Measurements from ENCODE around the gene PLCH2. TPM values are rescaled to one million over a fixed set of nuclear protein-coding genes. Genes with fewer than 3 reads are reported as not detected.

PLCH2 gene
- total RNA-seq, 2 experiments from 2014 or later, result 9.8 to 11.8 TPM

DNA sequence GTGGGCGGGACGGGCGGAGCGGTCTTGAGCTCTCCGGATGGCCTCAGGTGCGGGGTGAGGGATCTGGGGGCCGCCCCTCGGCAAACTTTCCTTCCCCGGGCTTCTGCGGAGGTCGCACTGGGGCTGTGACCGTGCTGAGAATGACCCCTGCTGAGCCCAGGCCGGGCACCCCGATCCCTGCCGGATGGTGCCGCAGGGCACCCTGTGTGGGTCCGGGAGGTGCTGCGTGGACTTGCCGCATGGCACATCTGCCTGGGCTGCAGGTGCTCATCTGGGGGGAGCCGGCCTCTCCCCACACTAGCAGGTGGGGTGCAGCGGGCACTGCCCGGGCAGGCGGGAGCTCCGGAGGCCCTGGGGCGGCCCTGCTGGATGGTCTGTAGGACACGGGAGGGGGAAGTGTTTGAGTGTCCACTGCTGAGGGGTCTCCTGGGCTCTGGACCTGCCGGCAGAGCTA lies 31.9 kb upstream of the PLCH2 start:
- DNase-seq, result no peak
- ATAC-seq, result no peak
- no peak overlapping the region for H3K4me3 Mint-ChIP-seq
- peaks cover 10% of the 10 kb centered on the region for H3K27me3 Mint-ChIP-seq (ENCODE audit: low read depth)
- no peaks in the 10 kb centered on the region for H3K9me3 Mint-ChIP-seq (ENCODE audit: insufficient read depth)
- POLR2A ChIA-PET, result no interaction called here
- H3K36me3 Mint-ChIP-seq (ENCODE audit: low read depth), result no peaks in the 10 kb centered on the region
- CTCF ChIA-PET, result no interaction called here
- no peaks in the 10 kb centered on the region for H3K4me1 Mint-ChIP-seq (ENCODE audit: low read depth)
- H3K27ac Mint-ChIP-seq, result no peak overlapping the region

DNA sequence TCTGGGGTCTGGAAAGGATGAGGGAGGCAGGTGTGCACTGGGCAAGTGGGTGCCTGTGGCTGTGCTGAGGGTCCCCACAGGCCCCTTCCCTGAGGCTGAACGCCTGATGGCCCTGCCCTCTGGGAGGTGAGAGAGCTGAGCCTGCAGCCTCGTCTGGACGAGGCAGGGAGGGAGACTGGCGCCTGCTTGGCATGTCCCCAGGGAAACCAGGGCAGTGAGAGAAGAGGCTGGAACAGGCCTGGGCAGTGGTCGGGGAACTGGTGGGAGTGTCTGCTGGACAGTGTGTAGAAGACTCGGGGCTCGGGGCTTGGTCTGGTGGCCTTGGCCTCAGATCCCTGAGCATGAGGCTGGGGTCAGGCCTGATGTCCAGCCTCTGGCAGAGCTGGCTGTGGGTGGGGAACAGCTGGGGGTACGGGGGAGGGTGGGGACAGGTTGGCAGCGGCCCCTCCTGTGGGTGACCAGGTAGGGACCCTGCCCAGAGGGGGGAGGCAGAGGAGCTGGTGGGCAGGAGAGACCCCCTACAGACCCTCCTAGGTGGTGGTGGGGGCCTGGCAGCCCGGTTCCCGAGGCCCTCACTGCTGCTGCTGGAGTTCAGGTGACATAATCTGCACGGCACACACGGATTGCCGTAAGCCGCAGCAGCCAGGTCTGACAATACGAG lies 30.8 kb upstream of the PLCH2 start:
- peaks cover 10% of the 10 kb centered on the region for H3K27me3 Mint-ChIP-seq (ENCODE audit: low read depth)

DNA sequence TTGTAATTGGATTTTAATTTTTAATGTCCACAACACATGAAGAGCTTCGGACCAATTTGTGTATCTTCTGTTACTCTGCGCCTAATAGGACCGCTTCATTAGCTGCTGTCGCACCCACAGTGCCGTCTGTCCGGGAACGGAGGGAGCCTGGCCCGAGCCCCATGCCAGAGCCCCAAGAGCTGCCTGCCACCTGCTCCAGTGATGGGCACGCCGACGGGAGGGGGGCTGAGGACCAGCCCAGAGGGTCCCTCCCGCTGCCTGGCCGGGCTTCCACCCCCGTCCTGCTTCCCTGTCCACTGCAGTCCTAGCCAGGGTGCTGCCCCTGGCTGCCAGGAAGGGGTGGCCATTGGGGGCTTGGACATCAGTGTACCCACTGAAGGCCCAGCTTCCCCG lies 30.3 kb upstream of the PLCH2 start:
- no peak overlapping the region for H3K27ac Mint-ChIP-seq
- peaks cover 10% of the 10 kb centered on the region for H3K27me3 Mint-ChIP-seq (ENCODE audit: low read depth)
- ChIA-PET POLR2A (no interaction called here), CTCF (no interaction called here)
- ATAC-seq (no peak), DNase-seq (no peak)
- H3K36me3 Mint-ChIP-seq (ENCODE audit: low read depth), result no peaks in the 10 kb centered on the region
- no peak overlapping the region for H3K4me3 Mint-ChIP-seq
- no peaks in the 10 kb centered on the region for H3K9me3 Mint-ChIP-seq (ENCODE audit: insufficient read depth)
- no peaks in the 10 kb centered on the region for H3K4me1 Mint-ChIP-seq (ENCODE audit: low read depth)

More for the DNA sequence above, 30.8 kb upstream of the PLCH2 start:
- Mint-ChIP-seq H3K9me3 (ENCODE audit: insufficient read depth) (no peaks in the 10 kb centered on the region), H3K4me3 (no peak overlapping the region), H3K4me1 (ENCODE audit: low read depth) (no peaks in the 10 kb centered on the region), H3K27ac (no peak overlapping the region), H3K36me3 (ENCODE audit: low read depth) (no peaks in the 10 kb centered on the region)
- ATAC-seq (no peak), DNase-seq (no peak)
- POLR2A ChIA-PET, result no interaction called here
- CTCF ChIA-PET, result no interaction called here

DNA sequence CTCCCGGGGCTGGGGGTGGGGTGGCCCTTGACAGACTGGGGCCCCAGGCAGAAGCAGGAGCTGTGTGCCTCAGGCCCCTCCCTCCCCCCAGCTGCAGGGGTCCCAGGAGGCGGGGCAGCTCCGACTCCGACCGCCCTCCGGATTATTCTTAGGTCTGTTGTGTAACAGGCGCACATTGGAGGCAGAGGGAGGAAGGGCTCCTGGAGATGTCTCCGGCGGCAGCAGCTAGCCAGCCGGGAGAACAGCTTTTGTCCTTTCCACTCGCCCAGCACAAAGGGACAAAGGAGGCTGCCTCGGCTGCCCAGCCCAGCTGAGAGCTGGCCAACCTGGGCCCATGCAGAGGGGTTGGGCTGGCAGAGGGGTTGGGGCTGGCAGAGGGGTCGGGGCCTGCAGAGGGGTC lies 29.7 kb upstream of the PLCH2 start:
- Mint-ChIP-seq H3K27me3 (ENCODE audit: low read depth) (peaks cover 10% of the 10 kb centered on the region), H3K27ac (no peak overlapping the region), H3K36me3 (ENCODE audit: low read depth) (no peaks in the 10 kb centered on the region), H3K4me1 (ENCODE audit: low read depth) (no peaks in the 10 kb centered on the region), H3K9me3 (ENCODE audit: insufficient read depth) (no peaks in the 10 kb centered on the region), H3K4me3 (no peak overlapping the region)
- DNase-seq (no peak), ATAC-seq (no peak)
- POLR2A ChIA-PET, result interaction anchor here (0.8 kb wide), 1 partner anchor 139 kb away, joined by 3 read pairs; no protein-coding TSS in a partner anchor
- CTCF ChIA-PET, result interaction anchor here (1.1 kb wide), 1 partner anchor 31 kb away, joined by 3 read pairs; no protein-coding TSS in a partner anchor

DNA sequence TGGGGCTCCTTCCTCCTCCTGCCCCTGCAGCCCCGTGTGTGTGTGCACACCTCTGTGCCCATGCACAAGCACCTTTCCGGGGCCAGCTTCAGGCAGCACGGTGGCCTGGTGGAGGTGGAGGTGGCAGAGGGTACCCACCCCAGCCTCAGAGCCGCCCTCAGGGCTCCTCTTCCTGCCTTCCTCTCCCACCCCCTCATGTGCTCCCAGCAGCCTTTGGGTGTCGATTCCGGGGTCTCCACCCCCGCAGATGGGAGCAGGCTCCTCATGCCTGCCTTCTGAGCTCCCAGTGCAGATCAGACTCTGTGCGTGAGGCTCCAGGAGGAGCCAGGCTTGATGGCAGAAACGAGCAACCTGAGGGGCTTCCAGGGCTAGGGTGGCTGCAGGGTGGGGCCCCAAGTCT lies 29.2 kb upstream of the PLCH2 start:
- no peaks in the 10 kb centered on the region for H3K9me3 Mint-ChIP-seq (ENCODE audit: insufficient read depth)
- DNase-seq, result no peak
- H3K27ac Mint-ChIP-seq, result no peak overlapping the region
- no peaks in the 10 kb centered on the region for H3K36me3 Mint-ChIP-seq (ENCODE audit: low read depth)
- no peaks in the 10 kb centered on the region for H3K4me1 Mint-ChIP-seq (ENCODE audit: low read depth)
- CTCF ChIA-PET, result interaction anchor here (1.1 kb wide), 1 partner anchor 31 kb away, joined by 3 read pairs; no protein-coding TSS in a partner anchor
- H3K27me3 Mint-ChIP-seq (ENCODE audit: low read depth), result peaks cover 10% of the 10 kb centered on the region
- POLR2A ChIA-PET, result interaction anchor here (0.8 kb wide), 1 partner anchor 138 kb away, joined by 3 read pairs; no protein-coding TSS in a partner anchor
- ATAC-seq, result no peak
- H3K4me3 Mint-ChIP-seq, result no peak overlapping the region

DNA sequence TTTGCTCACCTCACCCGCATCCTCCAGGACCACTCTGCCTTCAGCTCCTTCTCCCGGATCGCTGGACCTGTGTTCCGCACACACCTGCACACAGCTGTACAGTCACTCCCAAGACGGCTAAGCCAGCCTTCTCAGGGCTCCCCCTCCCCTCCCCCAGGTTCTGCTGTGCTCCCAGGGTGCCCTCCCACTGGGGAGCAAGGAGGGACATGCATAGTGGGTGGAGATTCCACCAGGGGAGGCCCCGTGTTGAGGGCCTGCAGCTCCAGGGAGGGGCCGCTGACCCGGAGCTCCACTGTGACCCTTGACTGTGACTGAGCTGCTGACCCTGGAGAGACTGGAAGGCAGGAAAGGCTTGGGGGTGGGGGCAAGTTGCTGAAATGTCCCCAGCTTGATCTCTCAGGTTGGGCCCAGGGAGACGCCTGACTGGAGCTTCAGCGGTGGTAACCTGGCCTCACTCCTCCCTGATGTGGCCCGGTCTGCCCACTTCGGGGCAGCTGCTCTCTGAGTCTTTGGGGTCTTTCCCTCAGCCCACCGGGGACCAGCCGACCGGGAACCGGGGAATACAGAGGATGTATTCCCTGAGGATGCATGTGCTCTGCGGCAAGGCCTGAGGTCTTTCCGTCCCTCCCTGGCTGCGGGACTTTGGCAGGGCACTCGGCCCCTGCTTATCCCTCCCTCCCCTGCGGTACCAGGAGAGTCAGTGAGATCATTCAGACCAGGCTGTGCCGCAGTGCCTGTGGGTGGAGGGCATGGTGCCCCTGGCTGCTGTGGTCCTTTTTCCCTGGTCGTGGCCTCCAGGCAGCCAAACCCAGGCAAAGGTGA lies 28.6 kb upstream of the PLCH2 start:
- ATAC-seq, result no peak
- Mint-ChIP-seq H3K4me1 (ENCODE audit: low read depth) (no peaks in the 10 kb centered on the region), H3K4me3 (no peak overlapping the region), H3K36me3 (ENCODE audit: low read depth) (no peaks in the 10 kb centered on the region), H3K9me3 (ENCODE audit: insufficient read depth) (no peaks in the 10 kb centered on the region), H3K27ac (no peak overlapping the region), H3K27me3 (ENCODE audit: low read depth) (peaks cover 10% of the 10 kb centered on the region)
- POLR2A ChIA-PET, result interaction anchor here (0.8 kb wide), 1 partner anchor 138 kb away, joined by 3 read pairs; no protein-coding TSS in a partner anchor
- no peak for DNase-seq
- CTCF ChIA-PET, result interaction anchor here (1.1 kb wide), 1 partner anchor 32 kb away, joined by 3 read pairs; no protein-coding TSS in a partner anchor

DNA sequence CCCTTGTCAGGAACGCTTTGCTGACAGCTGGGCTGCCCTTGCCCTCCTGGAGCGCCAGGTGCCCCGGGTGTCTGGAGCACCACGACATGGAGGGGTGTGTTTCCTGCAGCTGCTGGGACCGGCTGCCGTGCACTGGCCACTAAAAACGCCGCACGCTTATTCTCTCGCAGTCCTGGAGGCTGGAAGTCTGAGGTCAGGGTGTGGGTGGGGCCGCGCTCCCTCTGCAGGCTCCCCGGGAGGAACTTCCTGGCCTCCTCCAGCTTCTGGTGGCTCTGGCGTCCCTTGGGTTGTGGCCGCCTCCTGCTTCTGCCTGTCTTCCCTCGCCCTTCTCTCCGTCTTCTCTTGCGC lies 28.0 kb upstream of the PLCH2 start:
- H3K9me3 Mint-ChIP-seq (ENCODE audit: insufficient read depth), result no peaks in the 10 kb centered on the region
- no peaks in the 10 kb centered on the region for H3K4me1 Mint-ChIP-seq (ENCODE audit: low read depth)
- H3K36me3 Mint-ChIP-seq (ENCODE audit: low read depth), result no peaks in the 10 kb centered on the region
- peaks cover 8% of the 10 kb centered on the region for H3K27me3 Mint-ChIP-seq (ENCODE audit: low read depth)
- ATAC-seq (no peak), DNase-seq (no peak)
- POLR2A ChIA-PET, result no interaction called here
- H3K27ac Mint-ChIP-seq, result no peak overlapping the region
- H3K4me3 Mint-ChIP-seq, result no peak overlapping the region
- CTCF ChIA-PET, result no interaction called here

DNA sequence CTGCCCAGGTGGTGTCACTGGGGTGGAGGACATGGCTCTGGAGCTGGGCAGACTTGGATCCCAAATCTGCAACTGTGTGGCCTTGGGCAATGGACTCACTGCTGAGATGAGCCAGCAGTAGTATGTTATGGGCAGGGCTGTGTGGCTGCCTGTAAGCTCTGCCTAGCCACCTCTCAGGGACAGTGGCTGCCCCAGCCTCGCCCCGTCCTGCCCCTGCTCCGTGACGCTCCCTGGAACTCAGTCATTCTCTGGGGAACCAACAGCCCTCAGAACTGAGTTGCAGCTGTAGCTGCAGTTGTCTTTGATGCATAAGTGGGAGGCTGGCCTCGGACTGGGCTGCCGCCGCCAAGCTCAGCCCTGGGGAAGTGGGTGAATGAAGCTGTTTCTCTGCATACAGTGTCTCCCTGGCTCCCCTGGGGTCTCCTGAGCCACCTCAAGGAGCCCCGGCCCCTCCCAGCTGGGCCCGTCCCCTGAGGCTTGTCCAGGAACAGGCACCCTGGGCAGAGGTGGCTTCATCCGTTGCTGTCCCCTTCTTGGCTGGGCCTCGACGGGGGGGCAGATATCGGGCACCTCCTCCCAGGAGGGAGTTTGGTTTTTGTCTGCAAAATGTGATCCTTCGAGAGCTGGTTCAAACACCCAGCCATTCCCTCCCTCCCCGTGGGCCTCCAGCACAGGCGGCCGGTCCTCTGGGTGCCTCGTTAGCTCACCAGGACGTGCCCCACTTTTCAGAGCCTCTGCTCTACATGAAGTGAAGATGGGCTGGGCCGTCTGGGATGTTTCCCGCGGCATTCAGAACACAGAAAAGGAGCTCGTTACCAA lies 26.2 kb upstream of the PLCH2 start:
- Mint-ChIP-seq H3K9me3 (ENCODE audit: insufficient read depth) (no peaks in the 10 kb centered on the region), H3K27ac (no peak overlapping the region), H3K27me3 (ENCODE audit: low read depth) (peaks cover 7% of the 10 kb centered on the region), H3K4me3 (no peak overlapping the region), H3K36me3 (ENCODE audit: low read depth) (no peaks in the 10 kb centered on the region), H3K4me1 (ENCODE audit: low read depth) (no peaks in the 10 kb centered on the region)
- ChIA-PET POLR2A (no interaction called here), CTCF (interaction anchor here (0.8 to 1.0 kb wide), 2 partner anchors 18 to 19 kb away, joined by 3 read pairs; no protein-coding TSS in a partner anchor)
- ATAC-seq (no peak), DNase-seq (no peak)

DNA sequence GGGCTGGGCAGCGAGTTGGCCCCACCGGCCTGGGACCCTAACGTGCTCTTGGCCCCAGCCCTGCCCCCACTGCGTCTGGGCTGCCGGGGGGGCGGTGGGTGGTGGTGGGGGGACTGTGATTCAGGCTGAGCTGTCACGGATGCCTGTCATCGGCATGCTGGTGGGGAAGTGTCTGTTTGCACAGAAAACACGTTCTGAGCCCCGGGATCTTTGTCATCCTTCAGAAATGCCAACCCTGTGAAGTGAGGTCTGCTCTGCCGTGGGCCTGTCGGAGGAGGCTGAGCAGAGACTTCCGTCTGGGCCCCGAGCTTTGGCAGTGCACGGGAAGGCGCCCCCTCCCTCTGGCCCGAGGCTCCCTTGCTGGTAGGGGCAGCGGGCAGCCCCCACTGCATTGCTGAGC lies 24.3 kb upstream of the PLCH2 start:
- ATAC-seq, result no peak
- Mint-ChIP-seq H3K4me1 (ENCODE audit: low read depth) (no peaks in the 10 kb centered on the region), H3K27ac (no peak overlapping the region), H3K4me3 (no peak overlapping the region), H3K36me3 (ENCODE audit: low read depth) (no peaks in the 10 kb centered on the region), H3K27me3 (ENCODE audit: low read depth) (peaks cover 2% of the 10 kb centered on the region), H3K9me3 (ENCODE audit: insufficient read depth) (no peaks in the 10 kb centered on the region)
- DNase-seq, result no peak
- ChIA-PET CTCF (no interaction called here), POLR2A (no interaction called here)

DNA sequence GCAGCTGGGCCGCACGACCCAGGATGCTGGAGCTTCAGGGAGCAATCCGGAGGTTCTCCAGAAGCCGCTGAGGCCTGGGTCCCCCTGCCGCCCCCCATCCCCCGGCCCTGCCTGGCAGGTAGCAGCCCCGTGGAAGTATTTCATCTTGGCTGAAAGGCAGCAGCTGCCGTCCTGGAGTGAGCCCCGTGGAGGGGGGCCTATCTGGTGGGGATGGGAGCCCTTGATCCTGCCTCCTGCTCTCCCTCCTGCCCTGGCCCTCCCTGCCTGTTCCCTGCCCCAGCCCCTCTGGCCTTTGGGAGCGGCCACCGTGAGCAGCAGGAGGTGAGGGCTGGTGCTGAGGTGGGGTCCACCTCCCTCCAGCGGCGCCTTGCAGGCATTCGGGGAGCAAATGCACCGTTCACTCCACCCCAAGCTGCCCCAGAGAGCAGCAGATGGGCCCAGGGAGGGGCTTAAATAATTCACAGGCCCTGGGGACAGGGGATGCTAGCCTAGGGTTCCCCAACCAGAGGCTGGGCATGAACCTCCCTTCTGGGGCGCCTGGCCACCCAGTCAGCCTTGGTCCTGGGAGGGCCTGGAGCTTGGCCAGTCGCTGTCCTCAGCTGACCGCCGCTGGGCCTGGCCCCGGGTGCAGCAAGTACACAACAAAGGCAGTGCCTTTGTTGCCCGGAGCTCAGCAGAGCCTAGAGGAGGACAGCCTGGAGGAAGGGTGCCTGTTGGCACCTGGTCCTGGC lies 23.7 kb upstream of the PLCH2 start:
- no peak overlapping the region for H3K4me3 Mint-ChIP-seq
- H3K27me3 Mint-ChIP-seq (ENCODE audit: low read depth), result peaks cover 2% of the 10 kb centered on the region
- no peaks in the 10 kb centered on the region for H3K4me1 Mint-ChIP-seq (ENCODE audit: low read depth)
- ATAC-seq (no peak), DNase-seq (no peak)
- no peaks in the 10 kb centered on the region for H3K36me3 Mint-ChIP-seq (ENCODE audit: low read depth)
- no peaks in the 10 kb centered on the region for H3K9me3 Mint-ChIP-seq (ENCODE audit: insufficient read depth)
- CTCF ChIA-PET, result no interaction called here
- no peak overlapping the region for H3K27ac Mint-ChIP-seq
- POLR2A ChIA-PET, result no interaction called here

DNA sequence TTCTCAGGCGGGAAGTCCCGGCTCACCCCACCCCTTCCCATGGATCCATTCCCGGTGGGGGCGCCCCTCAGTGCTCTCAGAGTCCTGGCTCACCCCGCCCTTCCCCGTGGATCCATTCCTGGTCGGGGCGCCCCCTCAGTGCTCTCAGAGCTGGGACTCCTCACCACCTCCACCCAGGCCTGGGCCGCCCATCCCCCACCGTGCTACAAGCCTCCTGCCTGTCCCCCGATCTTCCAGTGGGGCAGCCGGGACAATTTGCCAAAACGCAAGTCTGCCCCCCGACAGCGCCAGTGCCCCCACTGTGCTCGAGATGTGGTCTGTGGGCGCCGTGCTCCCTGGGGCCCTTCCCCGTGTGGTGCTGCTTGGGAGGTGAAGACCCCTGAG lies 23.2 kb upstream of the PLCH2 start:
- Mint-ChIP-seq H3K27me3 (ENCODE audit: low read depth) (peaks cover 2% of the 10 kb centered on the region), H3K4me3 (no peak overlapping the region), H3K36me3 (ENCODE audit: low read depth) (no peaks in the 10 kb centered on the region), H3K4me1 (ENCODE audit: low read depth) (no peaks in the 10 kb centered on the region), H3K27ac (no peak overlapping the region), H3K9me3 (ENCODE audit: insufficient read depth) (no peaks in the 10 kb centered on the region)
- ChIA-PET CTCF (no interaction called here), POLR2A (no interaction called here)
- no peak for ATAC-seq
- DNase-seq, result no peak
